ENCODE data around the gene MED1. TPM values are rescaled to one million over a fixed set of nuclear protein-coding genes. Genes with fewer than 3 reads are reported as not detected.

MED1 gene
- total and polyA plus RNA-seq, 8 donors: 5.1 to 48.7 (median 12.5) TPM

- H3K27ac ChIP-seq: no peak overlapping the region
- H3K4me1 ChIP-seq: no peaks in the 10 kb centered on the region
- no peaks in the 10 kb centered on the region for H3K27me3 ChIP-seq
- intact Hi-C loops (cut with DNase I; ENCODE audit: low total_unique reads): no loop called here
- peaks cover 77 to 100% (median 100%) of the 10 kb centered on the region in 4 donors for H3K36me3 ChIP-seq
- no peaks in the 10 kb centered on the region for H3K9me3 ChIP-seq
- no peak overlapping the region for H3K4me3 ChIP-seq
- TF ChIP-seq POLR2A (IDR thresholded peaks at IDR 0.05) (no peak), EP300 (IDR thresholded peaks at IDR 0.05) (no peak), POLR2AphosphoS5 (IDR thresholded peaks at IDR 0.05) (no peak)
- TF ChIP-seq, protein P1, sequence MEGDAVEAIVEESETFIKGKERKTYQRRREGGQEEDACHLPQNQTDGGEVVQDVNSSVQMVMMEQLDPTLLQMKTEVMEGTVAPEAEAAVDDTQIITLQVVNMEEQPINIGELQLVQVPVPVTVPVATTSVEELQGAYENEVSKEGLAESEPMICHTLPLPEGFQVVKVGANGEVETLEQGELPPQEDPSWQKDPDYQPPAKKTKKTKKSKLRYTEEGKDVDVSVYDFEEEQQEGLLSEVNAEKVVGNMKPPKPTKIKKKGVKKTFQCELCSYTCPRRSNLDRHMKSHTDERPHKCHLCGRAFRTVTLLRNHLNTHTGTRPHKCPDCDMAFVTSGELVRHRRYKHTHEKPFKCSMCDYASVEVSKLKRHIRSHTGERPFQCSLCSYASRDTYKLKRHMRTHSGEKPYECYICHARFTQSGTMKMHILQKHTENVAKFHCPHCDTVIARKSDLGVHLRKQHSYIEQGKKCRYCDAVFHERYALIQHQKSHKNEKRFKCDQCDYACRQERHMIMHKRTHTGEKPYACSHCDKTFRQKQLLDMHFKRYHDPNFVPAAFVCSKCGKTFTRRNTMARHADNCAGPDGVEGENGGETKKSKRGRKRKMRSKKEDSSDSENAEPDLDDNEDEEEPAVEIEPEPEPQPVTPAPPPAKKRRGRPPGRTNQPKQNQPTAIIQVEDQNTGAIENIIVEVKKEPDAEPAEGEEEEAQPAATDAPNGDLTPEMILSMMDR (IDR thresholded peaks at IDR 0.05): no peak
- no peak for DNase-seq
- 94 to 99% (median 97%) methylated on average over 4 of the region's 4 CpGs for WGBS, 5 donors
These were observed 21.5 kb downstream of the MED1 start for GRCh38 chr17:39429600-39429999.

- Histone ChIP-seq H3K27me3 (no peaks in the 10 kb centered on the region), H3K9me3 (no peaks in the 10 kb centered on the region), H3K4me3 (no peak overlapping the region), H3K27ac (no peak overlapping the region), H3K36me3 (peaks cover 65 to 100% (median 99%) of the 10 kb centered on the region in 4 donors), H3K4me1 (no peaks in the 10 kb centered on the region)
- DNase-seq: no peak
- WGBS, 5 donors: 86 to 100% (median 92%) methylated on average over 1 of the region's 1 CpG
- no peak for TF ChIP-seq EP300 (IDR thresholded peaks at IDR 0.05)
- TF ChIP-seq, protein P1 (IDR thresholded peaks at IDR 0.05): no peak
- no peak for TF ChIP-seq POLR2A (IDR thresholded peaks at IDR 0.05)
- no peak for TF ChIP-seq POLR2AphosphoS5 (IDR thresholded peaks at IDR 0.05)
- intact Hi-C loops (cut with DNase I; ENCODE audit: low total_unique reads): no loop called here
These were observed 34.9 kb downstream of the MED1 start for GRCh38 chr17:39416141-39416540.

GRCh38 chr17:39410279-39410678 is 40.8 kb downstream of the MED1 start:
- Histone ChIP-seq H3K9me3 (no peaks in the 10 kb centered on the region), H3K27ac (no peak overlapping the region), H3K36me3 (peaks cover 57 to 100% (median 98%) of the 10 kb centered on the region in 4 donors), H3K27me3 (no peaks in the 10 kb centered on the region), H3K4me3 (no peak overlapping the region), H3K4me1 (no peaks in the 10 kb centered on the region)
- WGBS, 5 donors: 90 to 98% (median 95%) methylated on average over 12 to 13 of the region's 13 CpGs
- intact Hi-C loops (cut with DNase I; ENCODE audit: low total_unique reads): no loop called here
- TF ChIP-seq POLR2AphosphoS5 (IDR thresholded peaks at IDR 0.05): no peak
- TF ChIP-seq POLR2A (IDR thresholded peaks at IDR 0.05): no peak
- TF ChIP-seq, protein P1 (IDR thresholded peaks at IDR 0.05): no peak
- TF ChIP-seq EP300 (IDR thresholded peaks at IDR 0.05): no peak
- no peak for DNase-seq

- no peak for TF ChIP-seq POLR2A (IDR thresholded peaks at IDR 0.05)
- TF ChIP-seq POLR2AphosphoS5 (IDR thresholded peaks at IDR 0.05): no peak
- TF ChIP-seq, protein P1 (IDR thresholded peaks at IDR 0.05): no peak
- no peak for TF ChIP-seq EP300 (IDR thresholded peaks at IDR 0.05)
- Histone ChIP-seq H3K4me3 (no peak overlapping the region), H3K27ac (no peak overlapping the region), H3K9me3 (no peaks in the 10 kb centered on the region), H3K36me3 (peaks cover 39 to 90% (median 84%) of the 10 kb centered on the region in 4 donors), H3K27me3 (no peaks in the 10 kb centered on the region), H3K4me1 (no peaks in the 10 kb centered on the region)
- WGBS, 5 donors: 85 to 94% (median 91%) methylated on average over 2 of the region's 2 CpGs
- intact Hi-C loops (cut with DNase I; ENCODE audit: low total_unique reads): no loop called here
- DNase-seq: no peak
These were observed 42.7 kb downstream of the MED1 start for GRCh38 chr17:39408360-39408759.

Measured in stomach (tissue), 9 donors.